ENCODE data around the gene MEST.

The MEST gene

GRCh38 chr7:130475776-130476175 lies 16.1 kb upstream of the MEST start:
- Mint-ChIP-seq H3K27me3 (no peaks in the 10 kb centered on the region), H3K4me3 (no peak overlapping the region), H3K4me1 (no peaks in the 10 kb centered on the region), H3K27ac (no peak overlapping the region), H3K9me3 (peaks cover 0 to 8% of the 10 kb centered on the region in 2 donors)
- ATAC-seq (no peak), DNase-seq (no peak)

DNA sequence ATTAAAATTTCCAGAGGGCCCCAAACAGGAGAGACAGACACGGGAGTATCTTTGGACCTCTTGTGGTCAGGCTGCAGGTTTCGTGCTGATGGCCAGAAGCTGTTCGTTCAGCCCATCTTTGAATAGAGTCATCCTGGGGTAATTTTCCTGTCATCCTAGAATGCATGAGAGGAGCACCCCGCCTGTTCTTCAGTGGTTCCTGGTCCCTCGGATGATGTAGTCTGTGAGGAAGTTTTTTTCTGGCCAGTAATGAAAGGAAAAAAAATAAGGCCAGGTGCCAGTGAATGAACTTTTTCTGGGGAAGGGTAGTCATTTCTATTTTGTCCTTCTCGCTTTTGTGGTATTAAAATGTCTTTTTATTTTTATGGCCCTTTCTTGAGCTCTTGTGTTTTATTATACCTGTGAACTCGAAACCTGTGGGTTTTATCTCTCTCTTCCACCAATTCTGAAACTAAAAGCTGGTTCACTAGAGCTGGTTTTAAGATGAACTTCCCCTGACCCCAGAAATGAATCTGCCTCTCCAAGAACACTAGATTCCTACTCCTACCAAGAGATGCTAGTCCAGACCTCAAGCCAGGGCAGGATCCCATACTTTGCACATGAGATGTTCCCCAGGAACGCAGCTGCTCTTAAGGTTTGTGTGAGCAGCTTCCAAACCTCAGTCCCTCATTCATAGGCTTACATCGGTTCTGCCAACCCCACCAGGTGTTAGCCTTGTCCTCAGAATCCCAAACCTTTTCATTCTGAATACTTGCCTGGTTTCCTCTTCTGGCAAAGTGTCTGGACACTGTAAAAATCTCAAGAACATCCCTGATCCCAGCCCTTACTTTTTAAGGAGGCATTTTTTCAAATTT lies 15.4 kb upstream of the MEST start:
- ATAC-seq = no peak
- DNase-seq = no peak
- Mint-ChIP-seq H3K9me3 (peaks cover 0 to 8% of the 10 kb centered on the region in 2 donors), H3K27ac (no peak overlapping the region), H3K4me1 (no peaks in the 10 kb centered on the region), H3K27me3 (no peaks in the 10 kb centered on the region), H3K4me3 (no peak overlapping the region)

DNA sequence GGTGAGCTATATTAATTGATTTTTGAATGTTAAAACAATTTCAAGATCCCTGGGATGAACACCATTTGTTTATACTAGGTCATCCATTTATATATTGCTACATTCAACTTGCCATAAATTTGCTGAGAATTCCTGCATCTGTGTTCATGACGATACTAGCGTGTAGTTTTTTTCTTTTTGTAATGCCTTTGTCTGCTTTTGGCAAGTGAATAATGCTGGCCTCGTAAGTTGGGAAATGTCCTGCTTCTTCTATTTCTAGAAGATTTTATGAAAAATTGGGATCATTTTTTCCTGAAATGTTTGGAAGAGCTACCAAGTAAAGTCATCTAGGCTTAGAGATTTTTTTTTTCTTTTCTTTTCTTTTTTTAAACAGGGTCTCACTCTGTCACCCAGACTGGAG lies 12.9 kb upstream of the MEST start:
- Mint-ChIP-seq H3K9me3 (peaks cover 0 to 8% of the 10 kb centered on the region in 2 donors), H3K4me3 (no peak overlapping the region), H3K27me3 (no peaks in the 10 kb centered on the region), H3K4me1 (no peaks in the 10 kb centered on the region), H3K27ac (peak overlapping the region in 1 of 2 donors; percentile 39)
- no peak for DNase-seq
- no peak for ATAC-seq

- peaks cover 4% of the 10 kb centered on the region for H3K4me1 Mint-ChIP-seq
- H3K27me3 Mint-ChIP-seq = peaks cover 4% of the 10 kb centered on the region
- no peak overlapping the region for H3K27ac Mint-ChIP-seq
- ATAC-seq = no peak
- peaks cover 2 to 8% of the 10 kb centered on the region in 2 donors for H3K9me3 Mint-ChIP-seq
- no peak for DNase-seq
- H3K4me3 Mint-ChIP-seq = no peak overlapping the region
These were observed 12.0 kb upstream of the MEST start for GRCh38 chr7:130479716-130480400.

DNA sequence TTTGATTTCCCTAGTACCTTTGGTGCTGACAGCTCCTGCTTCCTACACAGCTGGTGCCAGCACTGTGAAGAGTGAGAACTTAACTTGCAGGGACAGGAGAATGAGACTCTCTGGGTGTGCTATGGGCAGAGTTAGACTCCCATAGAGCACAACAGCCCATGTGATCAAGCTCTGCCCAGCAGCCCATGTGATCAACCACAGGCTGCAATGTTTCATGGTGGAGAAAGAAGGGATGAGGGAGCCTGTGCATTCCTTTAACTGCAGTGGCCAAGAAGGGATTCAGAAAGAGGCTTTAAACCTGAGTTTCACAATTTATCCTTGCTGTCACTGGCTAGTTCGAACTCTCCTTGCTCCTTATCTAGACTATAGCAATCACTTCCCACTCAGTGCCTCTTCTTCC lies 10.0 kb upstream of the MEST start:
- Mint-ChIP-seq H3K4me3 (no peak overlapping the region), H3K27ac (no peak overlapping the region), H3K27me3 (peaks cover 7% of the 10 kb centered on the region), H3K4me1 (peaks cover 24% of the 10 kb centered on the region), H3K9me3 (peaks cover 8 to 9% of the 10 kb centered on the region in 2 donors)
- no peak for DNase-seq
- no peak for ATAC-seq

GRCh38 chr7:130483031-130483430 lies 8.9 kb upstream of the MEST start:
- Mint-ChIP-seq H3K27ac (no peak overlapping the region), H3K4me1 (peaks cover 29% of the 10 kb centered on the region), H3K9me3 (peaks cover under 1 to 9% of the 10 kb centered on the region in 2 donors), H3K27me3 (peaks cover 7% of the 10 kb centered on the region), H3K4me3 (no peak overlapping the region)
- DNase-seq = no peak
- no peak for ATAC-seq

- Mint-ChIP-seq H3K4me1 (peaks cover 29% of the 10 kb centered on the region), H3K9me3 (peaks cover 0 to 9% of the 10 kb centered on the region in 2 donors), H3K27ac (peak overlapping the region in 1 of 2 donors; percentile 59), H3K4me3 (peak overlapping the region; percentile 34 to 89), H3K27me3 (peaks cover 7% of the 10 kb centered on the region)
- ATAC-seq (peak; percentile 4), DNase-seq (no peak)
These were observed 6.2 kb upstream of the MEST start for GRCh38 chr7:130485734-130486113.

DNA sequence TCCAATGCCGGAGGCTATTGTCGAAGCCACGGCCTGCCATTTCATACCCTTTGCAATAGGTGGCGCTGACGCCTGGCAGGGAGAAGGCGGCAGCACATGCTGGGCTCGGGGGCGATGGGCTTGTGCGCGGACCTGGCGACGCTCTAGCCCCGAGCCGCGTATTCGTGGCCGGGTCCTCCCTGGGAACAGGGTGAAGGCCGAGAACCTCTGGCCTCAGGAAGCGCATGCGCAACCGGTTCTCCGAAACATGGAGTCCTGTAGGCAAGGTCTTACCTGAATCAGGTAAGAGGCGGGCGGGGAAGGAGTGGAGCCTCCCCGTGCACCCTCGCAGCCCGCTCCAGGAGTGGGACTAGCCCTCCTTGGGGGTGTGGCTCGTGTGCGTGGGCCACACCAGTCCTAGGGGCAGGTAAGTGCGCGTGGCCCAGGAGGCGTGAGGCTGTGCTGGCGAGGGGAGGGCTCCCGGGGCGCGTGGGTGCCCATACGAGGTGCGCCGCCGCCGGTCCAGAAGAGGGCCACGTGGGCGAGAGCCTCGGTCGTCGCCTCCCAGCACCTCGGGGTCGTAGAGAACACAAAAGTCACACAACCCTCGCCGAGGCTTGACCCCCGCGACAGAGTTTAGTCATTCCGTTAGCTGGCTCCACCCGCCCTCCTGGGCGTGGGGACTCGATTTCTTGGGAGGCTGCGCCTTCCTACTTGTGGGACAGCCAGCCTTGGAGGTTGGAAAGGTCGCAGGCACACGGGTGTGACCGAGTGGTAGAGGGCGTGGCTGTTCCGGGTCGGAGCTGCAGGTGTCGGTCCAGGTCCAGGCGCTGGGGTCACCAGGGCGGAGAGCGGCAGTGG lies 5.6 kb upstream of the MEST start:
- peak; percentile 74 to 81 for DNase-seq
- peaks cover 0 to 9% of the 10 kb centered on the region in 2 donors for H3K9me3 Mint-ChIP-seq
- H3K4me3 Mint-ChIP-seq = peak overlapping the region; percentile 89 to 90
- peaks cover 7% of the 10 kb centered on the region for H3K27me3 Mint-ChIP-seq
- peak; percentile 92 for ATAC-seq
- peak overlapping the region; percentile 86 to 93 for H3K27ac Mint-ChIP-seq
- H3K4me1 Mint-ChIP-seq = peaks cover 34% of the 10 kb centered on the region

GRCh38 chr7:130486954-130487436 lies 4.9 kb upstream of the MEST start:
- Mint-ChIP-seq H3K4me1 (peaks cover 39% of the 10 kb centered on the region), H3K27ac (no peak overlapping the region)
- ATAC-seq = no peak

DNA sequence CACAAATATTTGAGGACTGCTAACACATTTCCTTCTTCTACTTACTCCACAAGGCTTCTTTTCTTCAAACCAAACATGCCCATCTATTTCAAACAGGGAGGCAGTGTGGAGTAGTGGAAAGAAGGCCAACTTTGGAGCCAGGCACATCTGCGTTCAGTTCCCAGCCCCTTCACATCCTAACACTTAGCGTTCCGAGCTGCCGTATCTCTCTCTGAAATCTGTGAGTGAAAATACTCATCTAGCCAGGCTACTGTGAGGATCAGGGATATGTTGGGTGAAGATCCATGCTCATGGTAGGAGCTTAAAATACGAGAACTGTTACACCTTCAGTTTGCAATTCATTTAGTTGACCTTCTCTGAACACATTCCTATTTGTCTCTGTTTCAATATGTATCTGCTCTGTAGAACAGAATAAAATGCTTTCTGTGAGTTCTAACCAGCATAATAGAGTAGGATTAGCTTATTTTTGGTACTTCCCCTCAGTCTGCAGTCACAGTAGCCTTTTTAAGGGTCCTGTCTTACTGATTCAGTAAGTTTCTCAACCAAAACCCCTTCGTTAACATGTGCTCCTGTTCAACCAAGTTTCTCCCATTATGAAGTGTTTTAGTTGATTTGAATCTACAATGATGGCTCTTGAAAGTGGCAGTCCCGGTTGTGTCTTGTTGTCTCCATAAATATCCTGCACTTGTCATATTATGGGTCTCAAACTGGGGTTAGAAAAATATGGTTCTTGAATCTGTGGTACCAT lies 3.3 kb upstream of the MEST start:
- Mint-ChIP-seq H3K27ac (no peak overlapping the region), H3K4me3 (no peak overlapping the region), H3K4me1 (peaks cover 49% of the 10 kb centered on the region), H3K9me3 (peaks cover 0 to 9% of the 10 kb centered on the region in 2 donors), H3K27me3 (peaks cover 17% of the 10 kb centered on the region)
- DNase-seq = no peak
- ATAC-seq = no peak

More at GRCh38 chr7:130486954-130487436, 4.9 kb upstream of the MEST start:
- H3K9me3 Mint-ChIP-seq = peaks cover 0 to 9% of the 10 kb centered on the region in 2 donors
- DNase-seq = no peak
- peak overlapping the region; percentile 89 to 90 for H3K4me3 Mint-ChIP-seq
- peaks cover 7% of the 10 kb centered on the region for H3K27me3 Mint-ChIP-seq

- H3K27me3 Mint-ChIP-seq = peaks cover 24% of the 10 kb centered on the region
- no peak overlapping the region for H3K27ac Mint-ChIP-seq
- ATAC-seq (no peak), DNase-seq (no peak)
- peaks cover 0 to 9% of the 10 kb centered on the region in 2 donors for H3K9me3 Mint-ChIP-seq
- no peak overlapping the region for H3K4me3 Mint-ChIP-seq
- H3K4me1 Mint-ChIP-seq = peaks cover 56% of the 10 kb centered on the region
These were observed 2.5 kb upstream of the MEST start for GRCh38 chr7:130489140-130489983.

GRCh38 chr7:130490311-130490791 lies 1.5 kb upstream of the MEST start:
- Mint-ChIP-seq H3K4me3 (peak overlapping the region; percentile 78 to 84), H3K9me3 (peaks cover 0 to 1% of the 10 kb centered on the region in 2 donors), H3K27me3 (peaks cover 17% of the 10 kb centered on the region), H3K4me1 (peaks cover 51% of the 10 kb centered on the region), H3K27ac (no peak overlapping the region)
- ATAC-seq (no peak), DNase-seq (no peak)

DNA sequence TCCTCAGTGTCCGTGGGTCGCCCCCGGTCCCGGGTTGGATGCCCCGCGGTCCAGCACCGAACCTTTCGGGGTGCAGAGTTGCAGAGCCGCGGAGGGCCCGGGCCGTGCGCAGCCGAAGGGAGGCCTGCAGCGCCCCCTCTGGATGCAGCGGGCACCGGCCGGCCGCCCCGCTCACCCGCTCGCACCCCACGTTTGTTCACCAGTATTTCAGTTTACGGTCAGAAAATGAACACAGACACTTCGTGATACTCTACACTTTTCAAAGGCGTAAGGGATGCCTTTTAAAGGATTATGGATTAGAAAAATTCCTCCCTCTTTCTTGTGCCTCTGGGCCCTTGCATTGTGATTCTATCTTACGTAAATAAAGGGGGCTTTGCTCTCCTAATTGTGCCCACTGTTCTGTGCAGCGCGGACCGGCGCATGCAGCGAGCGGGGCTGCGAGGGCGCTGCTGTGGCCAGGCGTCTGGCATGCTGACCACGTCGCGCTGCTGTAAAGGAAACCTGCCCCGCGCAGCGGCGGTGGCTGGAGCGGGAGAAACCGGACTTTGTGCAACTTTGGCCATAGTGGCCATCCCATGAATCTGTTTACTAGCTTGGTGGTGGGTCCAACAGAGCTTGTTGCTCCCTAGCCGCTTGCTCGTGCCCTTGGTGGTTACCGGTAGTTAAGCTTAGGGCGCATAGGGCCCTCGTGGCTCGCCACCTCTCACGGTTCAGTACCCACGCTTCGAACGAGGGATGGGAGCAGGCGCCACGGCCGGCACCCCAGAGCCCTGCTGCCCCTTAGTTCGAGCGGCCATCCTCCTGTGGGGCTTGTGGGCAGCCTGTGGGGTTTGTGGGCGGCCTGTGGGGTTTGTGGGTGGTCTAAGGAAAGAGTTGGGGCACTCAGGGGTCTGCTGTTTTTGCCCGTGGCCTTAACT lies 739 bp upstream of the MEST start:
- H3K4me3 Mint-ChIP-seq = peak overlapping the region; percentile 78 to 84
- peaks cover 17% of the 10 kb centered on the region for H3K27me3 Mint-ChIP-seq
- DNase-seq (peak; percentile 57), ATAC-seq (peak; percentile 49)
- peaks cover 44% of the 10 kb centered on the region for H3K4me1 Mint-ChIP-seq
- no peaks in the 10 kb centered on the region for H3K9me3 Mint-ChIP-seq
- no peak overlapping the region for H3K27ac Mint-ChIP-seq

All from stimulated activated naive CD8-positive, alpha-beta T cell treated with anti-CD3 and anti-CD28 coated beads, Interleukin-15, amount 100 ng/mL, for 72 hours (primary cell).